ENCODE results near the gene AGO4.

GRCh38 chr1:35773711-35774110 lies 34.1 kb upstream of the AGO4 start:
- TF ChIP-seq CTCF (IDR thresholded peaks at IDR 0.05): no peak
- TF ChIP-seq POLR2A (IDR thresholded peaks at IDR 0.05): no peak

All from Peyer's patch (tissue), 4 donors.